ENCODE data around the gene MATCAP1.

DNA sequence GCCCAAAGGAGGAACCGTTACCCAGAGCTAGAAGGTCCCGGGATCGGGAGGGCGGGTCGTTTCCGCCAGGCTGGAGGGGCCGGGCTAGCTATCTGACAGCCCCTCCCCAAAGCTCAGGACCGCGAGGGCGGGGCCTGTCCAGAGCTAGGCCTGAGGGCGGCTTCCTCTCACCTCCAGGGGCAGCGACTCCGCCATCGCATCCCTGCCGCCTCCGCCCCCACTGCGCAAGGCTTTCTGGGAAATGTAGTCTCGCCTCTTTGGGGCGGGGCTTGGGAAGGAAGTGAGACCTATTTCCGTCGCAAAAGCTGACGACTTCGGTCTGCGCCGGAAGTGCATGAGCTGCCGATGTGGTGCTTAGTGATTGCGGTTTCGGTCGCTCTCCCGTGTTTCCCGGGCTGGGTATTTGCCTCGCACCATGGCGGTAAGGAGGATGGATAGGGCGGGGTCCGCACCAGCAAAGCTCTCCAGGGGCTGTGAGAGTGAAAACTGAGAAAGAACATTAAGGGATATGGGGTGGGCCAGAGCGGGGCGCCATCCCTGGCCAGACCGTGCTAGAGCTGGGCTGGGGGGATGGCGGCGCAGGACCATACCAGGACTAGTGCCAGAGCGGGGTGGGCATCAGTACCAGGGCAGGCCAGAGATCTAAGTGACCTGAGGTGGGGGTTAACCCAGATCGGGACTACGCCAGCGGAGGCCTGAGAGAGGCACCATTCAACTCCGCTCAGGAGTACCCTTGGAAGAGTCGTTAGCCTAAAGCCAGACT, 43.2 kb upstream of the MATCAP1 start, which contains the start of gene TMEM208:
- TF ChIP-seq, protein P1, sequence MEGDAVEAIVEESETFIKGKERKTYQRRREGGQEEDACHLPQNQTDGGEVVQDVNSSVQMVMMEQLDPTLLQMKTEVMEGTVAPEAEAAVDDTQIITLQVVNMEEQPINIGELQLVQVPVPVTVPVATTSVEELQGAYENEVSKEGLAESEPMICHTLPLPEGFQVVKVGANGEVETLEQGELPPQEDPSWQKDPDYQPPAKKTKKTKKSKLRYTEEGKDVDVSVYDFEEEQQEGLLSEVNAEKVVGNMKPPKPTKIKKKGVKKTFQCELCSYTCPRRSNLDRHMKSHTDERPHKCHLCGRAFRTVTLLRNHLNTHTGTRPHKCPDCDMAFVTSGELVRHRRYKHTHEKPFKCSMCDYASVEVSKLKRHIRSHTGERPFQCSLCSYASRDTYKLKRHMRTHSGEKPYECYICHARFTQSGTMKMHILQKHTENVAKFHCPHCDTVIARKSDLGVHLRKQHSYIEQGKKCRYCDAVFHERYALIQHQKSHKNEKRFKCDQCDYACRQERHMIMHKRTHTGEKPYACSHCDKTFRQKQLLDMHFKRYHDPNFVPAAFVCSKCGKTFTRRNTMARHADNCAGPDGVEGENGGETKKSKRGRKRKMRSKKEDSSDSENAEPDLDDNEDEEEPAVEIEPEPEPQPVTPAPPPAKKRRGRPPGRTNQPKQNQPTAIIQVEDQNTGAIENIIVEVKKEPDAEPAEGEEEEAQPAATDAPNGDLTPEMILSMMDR (IDR thresholded peaks at IDR 0.05; ENCODE audit: control extremely low read depth in 1 of 3, insufficient read depth in 1 of 3, low read depth in 1 of 3, low read length in 3 of 3), result peak in 2 of 3 experiments; percentile 17 to 27; a peak in 3 of 4 replicates
- TF ChIP-seq CHD2 (IDR thresholded peaks at IDR 0.05; ENCODE audit: low read length) (peak; percentile 76), POLR2AphosphoS5 (IDR thresholded peaks at IDR 0.05; ENCODE audit: low read depth, low read length) (peak; percentile 94), FOSL1 (IDR thresholded peaks at IDR 0.05; ENCODE audit: insufficient read depth, low read depth, low read length) (no peak), EGR1 (IDR thresholded peaks at IDR 0.05; ENCODE audit: borderline replicate concordance, low read depth, low read length) (peak; percentile 88; the same call in 1 of the 2 replicates), SAP30 (IDR thresholded peaks at IDR 0.05; ENCODE audit: insufficient read depth, insufficient replicate concordance, low read length) (peak; percentile 82), GTF2F1 (IDR thresholded peaks at IDR 0.05; ENCODE audit: borderline replicate concordance, low read depth, low read length) (no peak; the same call in 1 of the 2 replicates), POLR2A (IDR thresholded peaks at IDR 0.05; ENCODE audit: control extremely low read depth in 1 of 2, low read depth in 2 of 2, low read length in 2 of 2) (peak; percentile 66 to 94), SIN3A (conservative IDR thresholded peaks at IDR 0.05 in 1 of 2, IDR thresholded peaks at IDR 0.05 in 1 of 2; ENCODE audit: low read depth in 1 of 2, low read length in 2 of 2) (peak; percentile 95 to 98), SIRT6 (IDR thresholded peaks at IDR 0.05; ENCODE audit: low read length) (no peak), ATF2 (IDR thresholded peaks at IDR 0.05; ENCODE audit: low read length) (no peak; the same call in 1 of the 2 replicates), CEBPB (IDR thresholded peaks at IDR 0.05; ENCODE audit: low read depth, low read length) (no peak)
